ENCODE measurements around the gene ZCCHC18. TPM values are rescaled to one million over a fixed set of nuclear protein-coding genes. Genes with fewer than 3 reads are reported as not detected.

ZCCHC18 gene
- total and polyA plus RNA-seq, 2 experiments from 2014 or later: 0.58 TPM; not detected in 1

GRCh38 chrX:104098151-104098808 is 14.0 kb upstream of the ZCCHC18 start:
- DNase-seq: peak; percentile 62

GRCh38 chrX:104098919-104099318 is 13.4 kb upstream of the ZCCHC18 start:
- H3K9ac ChIP-seq: no peak overlapping the region
- no peak overlapping the region for H3K4me2 ChIP-seq (ENCODE audit: unreplicated experiment)
- no peaks in the 10 kb centered on the region for H3K9me2 ChIP-seq (ENCODE audit: insufficient read depth)
- no peak for DNase-seq
- H3K27ac ChIP-seq: no peak overlapping the region
- H3K79me2 ChIP-seq (ENCODE audit: insufficient read depth): no peaks in the 10 kb centered on the region
- no peaks in the 10 kb centered on the region for H3F3A ChIP-seq (ENCODE audit: insufficient read depth)
- H3K4me3 ChIP-seq: no peak overlapping the region
- H3K9me3 ChIP-seq (ENCODE audit: low read depth): no peaks in the 10 kb centered on the region
- TF ChIP-seq EZH2 (IDR thresholded peaks at IDR 0.05; ENCODE audit: insufficient read depth, poor library complexity, severe bottlenecking): no peak
- TF ChIP-seq EZH2phosphoT487 (IDR thresholded peaks at IDR 0.05; ENCODE audit: insufficient read depth, low read depth): no peak
- H3K36me3 ChIP-seq (ENCODE audit: low read depth): no peaks in the 10 kb centered on the region
- no peak overlapping the region for H2AFZ ChIP-seq
- H3K27me3 ChIP-seq (replicated peaks; ENCODE audit: insufficient read depth): no peaks in the 10 kb centered on the region
- H3K4me1 ChIP-seq (ENCODE audit: insufficient read depth): no peaks in the 10 kb centered on the region
- no peaks in the 10 kb centered on the region for H4K20me1 ChIP-seq (ENCODE audit: insufficient read depth)
- in situ Hi-C loops (cut with MboI): no loop called here

More at GRCh38 chrX:104098151-104098808, 14.0 kb upstream of the ZCCHC18 start:
- Histone ChIP-seq H3K4me2 (ENCODE audit: unreplicated experiment) (no peak overlapping the region), H3K9me3 (ENCODE audit: low read depth) (no peaks in the 10 kb centered on the region), H3F3A (ENCODE audit: insufficient read depth) (no peaks in the 10 kb centered on the region), H3K27ac (no peak overlapping the region), H4K20me1 (ENCODE audit: insufficient read depth) (no peaks in the 10 kb centered on the region), H3K79me2 (ENCODE audit: insufficient read depth) (no peaks in the 10 kb centered on the region), H3K36me3 (ENCODE audit: low read depth) (no peaks in the 10 kb centered on the region), H3K9me2 (ENCODE audit: insufficient read depth) (no peaks in the 10 kb centered on the region), H3K4me1 (ENCODE audit: insufficient read depth) (no peaks in the 10 kb centered on the region), H3K4me3 (no peak overlapping the region), H3K27me3 (replicated peaks; ENCODE audit: insufficient read depth) (no peaks in the 10 kb centered on the region), H3K9ac (no peak overlapping the region), H2AFZ (no peak overlapping the region)
- 4 to 5% methylated on average over 4 of the region's 4 CpGs for WGBS, 2 experiments (ENCODE audit: low coverage in 1 of 2, low lambda C conversion rate in 2 of 2, missing lambda C conversion rate in 2 of 2)
- TF ChIP-seq EZH2 (IDR thresholded peaks at IDR 0.05; ENCODE audit: insufficient read depth, poor library complexity, severe bottlenecking) (no peak), EZH2phosphoT487 (IDR thresholded peaks at IDR 0.05; ENCODE audit: insufficient read depth, low read depth) (no peak)
- in situ Hi-C loops (cut with MboI): no loop called here

GRCh38 chrX:104104676-104105075 is 7.6 kb upstream of the ZCCHC18 start:
- H3K4me3 ChIP-seq: no peak overlapping the region
- WGBS, 2 experiments (ENCODE audit: low coverage in 1 of 2, low lambda C conversion rate in 2 of 2, missing lambda C conversion rate in 2 of 2): 72 to 80% methylated on average over 6 to 10 of the region's 10 CpGs
- no peak overlapping the region for H2AFZ ChIP-seq
- no peak overlapping the region for H3K27ac ChIP-seq
- H3K4me1 ChIP-seq (ENCODE audit: insufficient read depth): no peaks in the 10 kb centered on the region
- H3K36me3 ChIP-seq (ENCODE audit: low read depth): no peaks in the 10 kb centered on the region
- TF ChIP-seq EZH2 (IDR thresholded peaks at IDR 0.05; ENCODE audit: insufficient read depth, poor library complexity, severe bottlenecking) (no peak), EZH2phosphoT487 (IDR thresholded peaks at IDR 0.05; ENCODE audit: insufficient read depth, low read depth) (no peak)
- H3K9me3 ChIP-seq (ENCODE audit: low read depth): no peaks in the 10 kb centered on the region
- DNase-seq: no peak
- no peaks in the 10 kb centered on the region for H3K9me2 ChIP-seq (ENCODE audit: insufficient read depth)
- no peaks in the 10 kb centered on the region for H3K27me3 ChIP-seq (replicated peaks; ENCODE audit: insufficient read depth)
- H3K4me2 ChIP-seq (ENCODE audit: unreplicated experiment): no peak overlapping the region
- H3K9ac ChIP-seq: no peak overlapping the region
- no peaks in the 10 kb centered on the region for H4K20me1 ChIP-seq (ENCODE audit: insufficient read depth)
- H3K79me2 ChIP-seq (ENCODE audit: insufficient read depth): no peaks in the 10 kb centered on the region
- in situ Hi-C loops (cut with MboI): loop anchor here (25.0 kb wide), 1 partner anchor 267 kb away; the partner anchor contains the start of gene RAB9B
- H3F3A ChIP-seq (ENCODE audit: insufficient read depth): no peaks in the 10 kb centered on the region

- Histone ChIP-seq H3K27me3 (replicated peaks; ENCODE audit: insufficient read depth) (no peaks in the 10 kb centered on the region), H3K9me2 (ENCODE audit: insufficient read depth) (no peaks in the 10 kb centered on the region), H3K4me3 (no peak overlapping the region), H3K9ac (no peak overlapping the region), H4K20me1 (ENCODE audit: insufficient read depth) (no peaks in the 10 kb centered on the region), H3K4me1 (ENCODE audit: insufficient read depth) (no peaks in the 10 kb centered on the region), H3K9me3 (ENCODE audit: low read depth) (no peaks in the 10 kb centered on the region), H2AFZ (no peak overlapping the region), H3K79me2 (ENCODE audit: insufficient read depth) (no peaks in the 10 kb centered on the region), H3K36me3 (ENCODE audit: low read depth) (no peaks in the 10 kb centered on the region), H3K27ac (no peak overlapping the region), H3F3A (ENCODE audit: insufficient read depth) (no peaks in the 10 kb centered on the region), H3K4me2 (ENCODE audit: unreplicated experiment) (no peak overlapping the region)
- DNase-seq: no peak
- in situ Hi-C loops (cut with MboI): loop anchor here (25.0 kb wide), 1 partner anchor 268 kb away; the partner anchor contains the start of gene RAB9B
- 36 to 40% methylated on average over 10 to 11 of the region's 11 CpGs for WGBS, 2 experiments (ENCODE audit: low coverage in 1 of 2, low lambda C conversion rate in 2 of 2, missing lambda C conversion rate in 2 of 2)
- TF ChIP-seq EZH2phosphoT487 (IDR thresholded peaks at IDR 0.05; ENCODE audit: insufficient read depth, low read depth) (no peak), EZH2 (IDR thresholded peaks at IDR 0.05; ENCODE audit: insufficient read depth, poor library complexity, severe bottlenecking) (no peak)
Measured at GRCh38 chrX:104105330-104106262, 6.7 kb upstream of the ZCCHC18 start.

Data from GM23248 (cell line).